ENCODE data around the gene GPR32. TPM values are rescaled to one million over a fixed set of nuclear protein-coding genes. Genes with fewer than 3 reads are reported as not detected.

The GPR32 gene
- total and polyA plus RNA-seq, 10 of the 15 experiments (the other 5 are each of a cell fraction or from before 2014, with no cell fraction given): not detected

GRCh38 chr19:50796128-50796633, 25.9 kb downstream of the GPR32 start:
- Histone ChIP-seq H4K20me1 (ENCODE audit: control insufficient read depth, insufficient read depth) (peaks cover 8% of the 10 kb centered on the region), H3K27ac (ENCODE audit: control insufficient read depth, insufficient read depth) (no peak overlapping the region), H3K27me3 (replicated peaks in 1 of 2; ENCODE audit: control insufficient read depth in 2 of 2, insufficient read depth in 2 of 2, low read length in 1 of 2) (no peaks in the 10 kb centered on the region), H3K4me2 (ENCODE audit: control insufficient read depth, insufficient read depth) (no peak overlapping the region), H3K4me1 (ENCODE audit: control insufficient read depth, insufficient read depth, low read length) (peaks cover 5% of the 10 kb centered on the region), H3K9ac (ENCODE audit: control insufficient read depth, insufficient read depth, low read length) (no peak overlapping the region), H3K9me3 (replicated peaks; ENCODE audit: control insufficient read depth, insufficient read depth, low read length) (no peaks in the 10 kb centered on the region), H3K79me2 (ENCODE audit: control insufficient read depth, insufficient read depth, low read length) (peaks cover 19% of the 10 kb centered on the region), H3K4me3 (no peak overlapping the region), H3K36me3 (ENCODE audit: control insufficient read depth in 2 of 2, insufficient read depth in 2 of 2, low read length in 1 of 2) (peaks cover 21 to 34% of the 10 kb centered on the region in 2 experiments; a peak in 3 of 4 replicates), H2AFZ (ENCODE audit: control insufficient read depth, low read depth, low read length) (no peak overlapping the region)
- ChIA-PET CTCF (interaction anchor here (3.4 kb wide), 1 partner anchor 126 kb away, joined by 24 read pairs; no protein-coding TSS in a partner anchor), POLR2A (interaction anchor here (1.1 kb wide), 1 partner anchor 16 kb away, joined by 3 read pairs; no protein-coding TSS in a partner anchor), RAD21 (ENCODE audit: unreplicated experiment) (interaction anchor here (6.7 kb wide), 1 partner anchor 126 kb away, joined by 35 read pairs; no protein-coding TSS in a partner anchor), SMC1A (ENCODE audit: uncharacterized antibody, unreplicated experiment) (no interaction called here)
- intact Hi-C loops (cut with micrococcal nuclease; ENCODE audit: unreplicated experiment): no loop called here
- in situ Hi-C loops (cut with MboI): no loop called here
- FAIRE-seq (no peak), ATAC-seq (peak; percentile 6), DNase-seq (ENCODE audit: low read depth, low spot score) (no peak)
- no peak for TF ChIP-seq STAT1 (conservative IDR thresholded peaks at IDR 0.05)
- no peak for TF ChIP-seq CHD1 (IDR thresholded peaks at IDR 0.05; ENCODE audit: low read depth, low read length)
- TF ChIP-seq MYC (IDR thresholded peaks at IDR 0.05; ENCODE audit: insufficient read depth, insufficient read length, insufficient replicate concordance, low read length, severe bottlenecking): no peak
- 0 out of 6 replicates have a peak, but pooled peaks of 1 of the 3 experiments have one; percentile 19 for TF ChIP-seq CTCF (IDR thresholded peaks at IDR 0.05 in 2 of 3, conservative IDR thresholded peaks at IDR 0.05 in 1 of 3; ENCODE audit: control insufficient read depth in 2 of 3, extremely low read depth in 1 of 3, insufficient read depth in 1 of 3, low read depth in 3 of 3, low read length in 3 of 3)
- no peak for TF ChIP-seq CBX3 (IDR thresholded peaks at IDR 0.05; ENCODE audit: borderline replicate concordance, low read depth)
- no peak for TF ChIP-seq HDAC2 (IDR thresholded peaks at IDR 0.05)
- peak; percentile 67; the same call in 1 of the 2 replicates for TF ChIP-seq POLR2AphosphoS5 (IDR thresholded peaks at IDR 0.05; ENCODE audit: low read length)
- TF ChIP-seq ZNF384 (IDR thresholded peaks at IDR 0.05; ENCODE audit: borderline replicate concordance, low read depth, low read length): no peak
- TF ChIP-seq HDGF (IDR thresholded peaks at IDR 0.05): no peak
- TF ChIP-seq RAD21 (IDR thresholded peaks at IDR 0.05; ENCODE audit: insufficient read depth, low read depth, low read length): 0 out of 2 replicates have a peak, but pooled peaks have one; percentile 9
- peak; percentile 32; the same call in 1 of the 2 replicates for TF ChIP-seq TARDBP (IDR thresholded peaks at IDR 0.05; ENCODE audit: borderline replicate concordance)
- TF ChIP-seq MYB (IDR thresholded peaks at IDR 0.05; ENCODE audit: borderline replicate concordance, low read depth, low read length): no peak
- TF ChIP-seq POLR2AphosphoS2 (IDR thresholded peaks at IDR 0.05; ENCODE audit: low read depth, low read length): 0 out of 2 replicates have a peak, but pooled peaks have one; percentile 57
- no peak for TF ChIP-seq ZSCAN29 (IDR thresholded peaks at IDR 0.05)
- no peak for TF ChIP-seq MTA3 (IDR thresholded peaks at IDR 0.05; ENCODE audit: borderline replicate concordance, low read length)
- TF ChIP-seq ATF2 (IDR thresholded peaks at IDR 0.05; ENCODE audit: low read length): peak; percentile 10
- peak; percentile 21; the same call in 1 of the 2 replicates for TF ChIP-seq PML (IDR thresholded peaks at IDR 0.05; ENCODE audit: low read length)
- no peak for TF ChIP-seq YBX1 (IDR thresholded peaks at IDR 0.05)
- no peak for TF ChIP-seq FOXM1 (IDR thresholded peaks at IDR 0.05; ENCODE audit: low read depth, low read length)
- BruUV-seq (replicated peaks): no TSS peak
- WGBS (ENCODE audit: insufficient coverage, insufficient replicate concordance, low lambda C conversion rate, missing lambda C conversion rate): 83% methylated on average over 9 of the region's 9 CpGs

Data from GM12878 (cell line).